HepG2 (cell line): ENCODE data around the gene PIK3IP1. TPM values are rescaled to one million over a fixed set of nuclear protein-coding genes. Genes with fewer than 3 reads are reported as not detected.

ENCODE experiments used
- BHLHE40 ChIP-seq: IDR thresholded peaks from 2 replicates; pipeline ENCODE4 v1.6.1; 2011; ENCODE audit warnings: low read length, improper control_type of control experiment
- FOXA1 ChIP-seq, 2 experiments: fragments of 450-650 bp in 1 of 2; sonication (generic) in 1 of 2; formaldehyde crosslinking in 1 of 2; IDR thresholded peaks; 2 replicates each; pipeline versions ENCODE4 v1.4.0 to v1.6.1; 2016 to 2020; ENCODE audit warnings: missing genetic modification reagents in 1 of 2
- GLI4 ChIP-seq: sonication (generic); formaldehyde crosslinking; IDR thresholded peaks from 2 replicates; pipeline ENCODE4 v1.5.1; 2020; ENCODE audit warnings: missing genetic modification reagents, mild to moderate bottlenecking, moderate library complexity, borderline replicate concordance
- HNRNPL ChIP-seq: fragments of 200-400 bp; formaldehyde crosslinking; IDR thresholded peaks from 2 replicates; pipeline ENCODE4 v1.6.1; 2017; ENCODE audit warnings: mild to moderate bottlenecking, low read depth, low read length
- IRF2 ChIP-seq: IDR thresholded peaks from 2 replicates; pipeline ENCODE4 v1.6.1; 2018; ENCODE audit warnings: missing genetic modification reagents, missing compliant biosample characterization
- JUN ChIP-seq: sonication (generic); formaldehyde crosslinking; IDR thresholded peaks from 2 replicates; pipeline ENCODE4 v1.4.0; 2020; ENCODE audit warnings: mild to moderate bottlenecking, missing genetic modification reagents
- POGZ ChIP-seq: sonication (generic); formaldehyde crosslinking; IDR thresholded peaks from 2 replicates; pipeline ENCODE4 v1.4.0; 2020; ENCODE audit warnings: mild to moderate bottlenecking, missing genetic modification reagents
- PRPF4 ChIP-seq: fragments of 200-400 bp; formaldehyde crosslinking; IDR thresholded peaks from 2 replicates; pipeline ENCODE4 v1.6.1; 2016; ENCODE audit warnings: low read length, low read depth; ENCODE audit not compliant: poor library complexity, severe bottlenecking
- RAD21 ChIP-seq: fragments of 450-650 bp; formaldehyde crosslinking; IDR thresholded peaks from 2 replicates; pipeline ENCODE4 v1.5.0; 2020; ENCODE audit warnings: mild to moderate bottlenecking
- REL ChIP-seq: sonication (generic); formaldehyde crosslinking; conservative IDR thresholded peaks from 2 replicates; pipeline ENCODE4 v1.8.0; 2022; ENCODE audit warnings: mild to moderate bottlenecking, missing genetic modification reagents, moderate library complexity
- SP1 ChIP-seq, 2 experiments: fragments of 450-650 bp in 1 of 2; sonication (generic) in 1 of 2; formaldehyde crosslinking in 1 of 2; IDR thresholded peaks; 2 replicates each; pipeline versions ENCODE4 v1.4.0 to v1.6.1; 2016 to 2020; ENCODE audit warnings: missing genetic modification reagents in 1 of 2
- USF2 ChIP-seq, 2 experiments: sonication (generic) in 1 of 2; formaldehyde crosslinking in 1 of 2; IDR thresholded peaks; 2 replicates each; pipeline versions ENCODE4 v1.5.1 to v1.6.1; 2011 to 2020; ENCODE audit warnings: borderline replicate concordance in 1 of 2, low read depth in 1 of 2, low read length in 1 of 2, mild to moderate bottlenecking in 1 of 2, missing genetic modification reagents in 1 of 2, moderate library complexity in 1 of 2
- ZNF33B ChIP-seq: sonication (generic); formaldehyde crosslinking; IDR thresholded peaks from 2 replicates; pipeline ENCODE4 v1.5.1; 2020; ENCODE audit warnings: mild to moderate bottlenecking, missing genetic modification reagents
- ZNF737 ChIP-seq: sonication (generic); formaldehyde crosslinking; IDR thresholded peaks from 2 replicates; pipeline ENCODE4 v1.5.0; 2020; ENCODE audit warnings: missing genetic modification reagents, mild to moderate bottlenecking, borderline replicate concordance
- polyA plus RNA-seq, 8 experiments: library from polyadenylated mRNA; depleted of rRNA in 3 of 8; stranded (reverse) in 7 of 8; unstranded in 1 of 8; fragments of >200 nt; fragmentation: Illumina TruSeq in 4 of 8; extraction: Trizol in 4 of 8; gene quantifications; 2 replicates each; pipeline versions ENCODE4 v1.2.1 to v1.2.3, GENCODE V29; 2011 to 2016; ENCODE audit warnings: low read depth in 4 of 8, missing spikeins in 1 of 8, mixed read lengths in 1 of 8; ENCODE audit not compliant: insufficient read depth in 1 of 8
- total RNA-seq, 5 experiments: library from RNA; depleted of rRNA; stranded (reverse); fragments of >200 nt; fragmentation: Illumina TruSeq; extraction: Trizol; gene quantifications; 2 replicates each; pipeline ENCODE4 v1.2.3, GENCODE V29; 2016; ENCODE audit warnings: low read depth in 1 of 5
- TF ChIP-seq, protein P1 (sequence below): sonication (generic); formaldehyde crosslinking; IDR thresholded peaks from 2 replicates; pipeline ENCODE4 v1.4.0; 2020; ENCODE audit warnings: missing genetic modification reagents
- TF ChIP-seq, protein P2 (sequence below): sonication (generic); formaldehyde crosslinking; IDR thresholded peaks from 2 replicates; pipeline ENCODE4 v1.4.0; 2020; ENCODE audit warnings: missing genetic modification reagents
- TF ChIP-seq, protein P3 (sequence below): sonication (generic); formaldehyde crosslinking; IDR thresholded peaks from 2 replicates; pipeline ENCODE4 v1.5.1; 2020; ENCODE audit warnings: missing genetic modification reagents, mild to moderate bottlenecking, borderline replicate concordance
- TF ChIP-seq, protein P4 (sequence below): sonication (generic); formaldehyde crosslinking; IDR thresholded peaks from 2 replicates; pipeline ENCODE4 v1.8.1; 2023; ENCODE audit warnings: mild to moderate bottlenecking, missing genetic modification reagents, borderline replicate concordance

Gene PIK3IP1
- total and polyA plus RNA-seq, 2 of the 13 experiments (the other 11 are each of a cell fraction or from before 2014, with no cell fraction given): 1.3 to 2.5 TPM

DNA sequence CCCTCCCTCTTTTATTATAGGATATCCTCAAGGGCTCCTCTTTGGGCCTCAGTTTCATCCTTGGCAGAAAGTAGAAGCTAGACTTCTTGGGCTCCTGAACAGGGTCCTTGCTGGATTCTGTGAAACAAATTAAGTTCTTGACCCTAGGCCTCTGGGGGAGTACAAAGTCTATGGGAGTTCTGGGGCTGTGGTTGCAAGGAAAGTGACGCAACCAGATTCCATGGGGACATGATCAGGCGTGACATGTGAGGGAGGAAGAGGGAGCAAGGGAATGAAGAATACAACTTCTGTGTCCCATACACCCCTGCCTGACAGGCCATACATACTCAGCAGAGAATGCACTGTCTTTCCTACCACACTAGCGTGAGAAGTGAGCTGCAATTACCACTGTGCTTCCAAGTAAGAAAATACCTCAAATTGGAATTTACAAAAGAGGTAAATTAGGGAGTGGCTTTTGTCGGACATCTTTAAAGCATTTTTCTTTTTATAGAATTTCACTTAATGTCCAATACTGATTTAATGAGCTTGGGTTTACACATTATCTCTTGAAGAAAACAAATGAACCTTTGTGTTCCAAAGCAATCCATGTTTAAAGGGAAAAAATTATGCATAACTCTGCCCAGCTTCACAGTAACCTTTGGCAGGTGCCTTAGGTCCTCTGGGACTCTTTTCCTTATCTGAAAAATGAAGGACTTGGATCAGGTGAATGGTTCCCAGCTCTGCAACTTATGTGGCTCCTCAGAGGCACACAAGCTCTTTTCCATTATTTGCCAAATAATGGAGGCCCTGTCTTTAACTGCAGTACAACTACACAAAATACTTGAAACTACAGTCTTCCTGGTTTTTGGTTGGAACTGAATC lies 41.3 kb downstream of the PIK3IP1 start (continued):
- TF ChIP-seq, protein P1, sequence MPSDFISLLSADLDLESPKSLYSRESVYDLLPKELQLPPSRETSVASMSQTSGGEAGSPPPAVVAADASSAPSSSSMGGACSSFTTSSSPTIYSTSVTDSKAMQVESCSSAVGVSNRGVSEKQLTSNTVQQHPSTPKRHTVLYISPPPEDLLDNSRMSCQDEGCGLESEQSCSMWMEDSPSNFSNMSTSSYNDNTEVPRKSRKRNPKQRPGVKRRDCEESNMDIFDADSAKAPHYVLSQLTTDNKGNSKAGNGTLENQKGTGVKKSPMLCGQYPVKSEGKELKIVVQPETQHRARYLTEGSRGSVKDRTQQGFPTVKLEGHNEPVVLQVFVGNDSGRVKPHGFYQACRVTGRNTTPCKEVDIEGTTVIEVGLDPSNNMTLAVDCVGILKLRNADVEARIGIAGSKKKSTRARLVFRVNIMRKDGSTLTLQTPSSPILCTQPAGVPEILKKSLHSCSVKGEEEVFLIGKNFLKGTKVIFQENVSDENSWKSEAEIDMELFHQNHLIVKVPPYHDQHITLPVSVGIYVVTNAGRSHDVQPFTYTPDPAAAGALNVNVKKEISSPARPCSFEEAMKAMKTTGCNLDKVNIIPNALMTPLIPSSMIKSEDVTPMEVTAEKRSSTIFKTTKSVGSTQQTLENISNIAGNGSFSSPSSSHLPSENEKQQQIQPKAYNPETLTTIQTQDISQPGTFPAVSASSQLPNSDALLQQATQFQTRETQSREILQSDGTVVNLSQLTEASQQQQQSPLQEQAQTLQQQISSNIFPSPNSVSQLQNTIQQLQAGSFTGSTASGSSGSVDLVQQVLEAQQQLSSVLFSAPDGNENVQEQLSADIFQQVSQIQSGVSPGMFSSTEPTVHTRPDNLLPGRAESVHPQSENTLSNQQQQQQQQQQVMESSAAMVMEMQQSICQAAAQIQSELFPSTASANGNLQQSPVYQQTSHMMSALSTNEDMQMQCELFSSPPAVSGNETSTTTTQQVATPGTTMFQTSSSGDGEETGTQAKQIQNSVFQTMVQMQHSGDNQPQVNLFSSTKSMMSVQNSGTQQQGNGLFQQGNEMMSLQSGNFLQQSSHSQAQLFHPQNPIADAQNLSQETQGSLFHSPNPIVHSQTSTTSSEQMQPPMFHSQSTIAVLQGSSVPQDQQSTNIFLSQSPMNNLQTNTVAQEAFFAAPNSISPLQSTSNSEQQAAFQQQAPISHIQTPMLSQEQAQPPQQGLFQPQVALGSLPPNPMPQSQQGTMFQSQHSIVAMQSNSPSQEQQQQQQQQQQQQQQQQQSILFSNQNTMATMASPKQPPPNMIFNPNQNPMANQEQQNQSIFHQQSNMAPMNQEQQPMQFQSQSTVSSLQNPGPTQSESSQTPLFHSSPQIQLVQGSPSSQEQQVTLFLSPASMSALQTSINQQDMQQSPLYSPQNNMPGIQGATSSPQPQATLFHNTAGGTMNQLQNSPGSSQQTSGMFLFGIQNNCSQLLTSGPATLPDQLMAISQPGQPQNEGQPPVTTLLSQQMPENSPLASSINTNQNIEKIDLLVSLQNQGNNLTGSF: no peak
- TF ChIP-seq, protein P2, sequence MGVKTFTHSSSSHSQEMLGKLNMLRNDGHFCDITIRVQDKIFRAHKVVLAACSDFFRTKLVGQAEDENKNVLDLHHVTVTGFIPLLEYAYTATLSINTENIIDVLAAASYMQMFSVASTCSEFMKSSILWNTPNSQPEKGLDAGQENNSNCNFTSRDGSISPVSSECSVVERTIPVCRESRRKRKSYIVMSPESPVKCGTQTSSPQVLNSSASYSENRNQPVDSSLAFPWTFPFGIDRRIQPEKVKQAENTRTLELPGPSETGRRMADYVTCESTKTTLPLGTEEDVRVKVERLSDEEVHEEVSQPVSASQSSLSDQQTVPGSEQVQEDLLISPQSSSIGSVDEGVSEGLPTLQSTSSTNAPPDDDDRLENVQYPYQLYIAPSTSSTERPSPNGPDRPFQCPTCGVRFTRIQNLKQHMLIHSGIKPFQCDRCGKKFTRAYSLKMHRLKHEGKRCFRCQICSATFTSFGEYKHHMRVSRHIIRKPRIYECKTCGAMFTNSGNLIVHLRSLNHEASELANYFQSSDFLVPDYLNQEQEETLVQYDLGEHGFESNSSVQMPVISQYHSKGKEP (CRISPR knock-in tag): no peak
- no peak for TF ChIP-seq POGZ (CRISPR knock-in tag)
- TF ChIP-seq ZNF737: no peak
- no peak for TF ChIP-seq REL
- peak; percentile 26; the same call in 1 of the 2 replicates for TF ChIP-seq IRF2 (CRISPR knock-in tag)
- no peak for TF ChIP-seq USF2 (IDR thresholded peaks at IDR 0.05; ENCODE audit: low read depth, low read length)
- no peak for TF ChIP-seq USF2 (CRISPR knock-in tag; IDR thresholded peaks at IDR 0.05; ENCODE audit: borderline replicate concordance)
- TF ChIP-seq JUN (CRISPR knock-in tag): no peak
- TF ChIP-seq, protein P3, sequence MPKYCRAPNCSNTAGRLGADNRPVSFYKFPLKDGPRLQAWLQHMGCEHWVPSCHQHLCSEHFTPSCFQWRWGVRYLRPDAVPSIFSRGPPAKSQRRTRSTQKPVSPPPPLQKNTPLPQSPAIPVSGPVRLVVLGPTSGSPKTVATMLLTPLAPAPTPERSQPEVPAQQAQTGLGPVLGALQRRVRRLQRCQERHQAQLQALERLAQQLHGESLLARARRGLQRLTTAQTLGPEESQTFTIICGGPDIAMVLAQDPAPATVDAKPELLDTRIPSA (CRISPR knock-in tag): no peak
- TF ChIP-seq PRPF4: no peak
- no peak for TF ChIP-seq FOXA1 (IDR thresholded peaks at IDR 0.05)
- TF ChIP-seq FOXA1 (CRISPR knock-in tag; IDR thresholded peaks at IDR 0.05): 0 out of 2 replicates have a peak, but pooled peaks have one; percentile 7
- no peak for TF ChIP-seq SP1 (IDR thresholded peaks at IDR 0.05)
- TF ChIP-seq SP1 (CRISPR knock-in tag; IDR thresholded peaks at IDR 0.05): no peak
- TF ChIP-seq BHLHE40: peak; percentile 43; the same call in 1 of the 2 replicates
- peak; percentile 76; the same call in 1 of the 2 replicates for TF ChIP-seq ZNF33B (CRISPR knock-in tag)
- TF ChIP-seq, protein P4, sequence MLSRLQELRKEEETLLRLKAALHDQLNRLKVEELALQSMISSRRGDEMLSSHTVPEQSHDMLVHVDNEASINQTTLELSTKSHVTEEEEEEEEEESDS (CRISPR knock-in tag): no peak
- TF ChIP-seq HNRNPL: no peak
- TF ChIP-seq RAD21 (CRISPR knock-in tag): no peak
- no peak for TF ChIP-seq GLI4 (CRISPR knock-in tag)
